Measurements from ENCODE around the gene CAST.

Gene CAST

DNA sequence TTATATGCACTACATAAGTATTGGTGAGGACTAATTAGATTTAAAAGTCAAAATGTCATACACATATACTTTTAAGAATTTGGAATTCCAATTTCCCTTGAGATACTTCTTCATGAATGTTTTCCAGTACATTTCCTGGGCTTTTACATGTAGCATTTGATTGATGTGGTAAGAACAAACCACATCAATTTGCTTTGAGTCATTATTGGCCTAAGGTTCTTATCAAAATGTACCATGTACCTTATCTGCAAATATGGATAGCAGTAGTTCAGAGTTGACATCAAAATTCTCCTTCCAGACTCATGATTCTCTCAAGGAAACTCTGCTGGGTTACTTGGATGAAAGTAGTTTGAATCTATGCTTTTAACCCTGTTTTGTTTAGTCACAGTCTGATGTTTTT, 2.5 kb downstream of the CAST start:
- Histone ChIP-seq H3K9me3 (ENCODE audit: insufficient read depth, low read length, severe bottlenecking) (no peaks in the 10 kb centered on the region), H3K36me3 (ENCODE audit: insufficient read depth, low read length) (no peaks in the 10 kb centered on the region), H2AFZ (ENCODE audit: low read depth, low read length) (no peak overlapping the region), H3K4me3 (ENCODE audit: low read depth in 1 of 2, low read length in 2 of 2) (no peak overlapping the region), H3K9ac (ENCODE audit: low read depth, low read length) (no peak overlapping the region), H3K27me3 (ENCODE audit: insufficient read depth, low read length, poor library complexity) (peaks cover under 1% of the 10 kb centered on the region), H4K20me1 (ENCODE audit: insufficient read depth, low read length) (no peaks in the 10 kb centered on the region), H3K4me1 (ENCODE audit: insufficient read depth, low read length) (peaks cover 20% of the 10 kb centered on the region), H3K27ac (ENCODE audit: low read length) (no peak overlapping the region), H3K4me2 (ENCODE audit: insufficient read depth, low read length) (no peak overlapping the region), H3K79me2 (ENCODE audit: insufficient read depth, low read length) (no peaks in the 10 kb centered on the region)
- TF ChIP-seq, protein P1, sequence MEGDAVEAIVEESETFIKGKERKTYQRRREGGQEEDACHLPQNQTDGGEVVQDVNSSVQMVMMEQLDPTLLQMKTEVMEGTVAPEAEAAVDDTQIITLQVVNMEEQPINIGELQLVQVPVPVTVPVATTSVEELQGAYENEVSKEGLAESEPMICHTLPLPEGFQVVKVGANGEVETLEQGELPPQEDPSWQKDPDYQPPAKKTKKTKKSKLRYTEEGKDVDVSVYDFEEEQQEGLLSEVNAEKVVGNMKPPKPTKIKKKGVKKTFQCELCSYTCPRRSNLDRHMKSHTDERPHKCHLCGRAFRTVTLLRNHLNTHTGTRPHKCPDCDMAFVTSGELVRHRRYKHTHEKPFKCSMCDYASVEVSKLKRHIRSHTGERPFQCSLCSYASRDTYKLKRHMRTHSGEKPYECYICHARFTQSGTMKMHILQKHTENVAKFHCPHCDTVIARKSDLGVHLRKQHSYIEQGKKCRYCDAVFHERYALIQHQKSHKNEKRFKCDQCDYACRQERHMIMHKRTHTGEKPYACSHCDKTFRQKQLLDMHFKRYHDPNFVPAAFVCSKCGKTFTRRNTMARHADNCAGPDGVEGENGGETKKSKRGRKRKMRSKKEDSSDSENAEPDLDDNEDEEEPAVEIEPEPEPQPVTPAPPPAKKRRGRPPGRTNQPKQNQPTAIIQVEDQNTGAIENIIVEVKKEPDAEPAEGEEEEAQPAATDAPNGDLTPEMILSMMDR (IDR thresholded peaks at IDR 0.05; ENCODE audit: borderline replicate concordance, extremely low read depth, low read length, poor library complexity, severe bottlenecking): no peak
- no peak for TF ChIP-seq EZH2 (IDR thresholded peaks at IDR 0.05; ENCODE audit: borderline replicate concordance, low read depth, low read length, severe bottlenecking)
- DNase-seq (no peak), ATAC-seq (ENCODE audit: insufficient read depth, low read depth) (no peak)

DNA sequence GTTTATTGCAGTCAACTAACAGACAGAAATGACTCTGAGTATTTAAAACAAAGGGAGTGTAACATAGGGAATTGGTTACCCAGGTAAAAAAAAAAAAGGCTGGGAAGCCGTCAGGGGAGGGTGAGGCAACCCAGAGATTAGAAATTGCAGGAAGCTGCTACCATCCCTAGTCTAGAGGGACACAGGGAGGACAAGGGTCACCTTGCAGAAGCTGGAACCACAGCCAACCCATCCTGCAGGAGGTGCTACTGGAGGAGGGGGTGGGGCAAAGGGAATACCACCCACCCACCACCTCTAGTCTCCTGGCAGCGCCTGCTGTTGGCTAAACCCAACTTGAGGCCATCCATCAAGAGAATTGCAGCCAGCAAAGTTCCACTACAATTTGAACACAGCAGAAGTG, 6.5 kb downstream of the CAST start:
- no peaks in the 10 kb centered on the region for H3K4me1 ChIP-seq (ENCODE audit: insufficient read depth, low read length)
- H3K9me3 ChIP-seq (ENCODE audit: insufficient read depth, low read length, severe bottlenecking): no peaks in the 10 kb centered on the region
- H3K4me3 ChIP-seq (ENCODE audit: low read depth in 1 of 2, low read length in 2 of 2): no peak overlapping the region
- H3K36me3 ChIP-seq (ENCODE audit: insufficient read depth, low read length): no peaks in the 10 kb centered on the region
- H3K79me2 ChIP-seq (ENCODE audit: insufficient read depth, low read length): no peaks in the 10 kb centered on the region
- TF ChIP-seq, protein P1 (IDR thresholded peaks at IDR 0.05; ENCODE audit: borderline replicate concordance, extremely low read depth, low read length, poor library complexity, severe bottlenecking): no peak
- TF ChIP-seq EZH2 (IDR thresholded peaks at IDR 0.05; ENCODE audit: borderline replicate concordance, low read depth, low read length, severe bottlenecking): no peak
- ATAC-seq (ENCODE audit: insufficient read depth, low read depth) (no peak), DNase-seq (no peak)
- H3K9ac ChIP-seq (ENCODE audit: low read depth, low read length): no peak overlapping the region
- no peaks in the 10 kb centered on the region for H4K20me1 ChIP-seq (ENCODE audit: insufficient read depth, low read length)
- H3K4me2 ChIP-seq (ENCODE audit: insufficient read depth, low read length): no peak overlapping the region
- no peak overlapping the region for H3K27ac ChIP-seq (ENCODE audit: low read length)
- no peaks in the 10 kb centered on the region for H3K27me3 ChIP-seq (ENCODE audit: insufficient read depth, low read length, poor library complexity)
- no peak overlapping the region for H2AFZ ChIP-seq (ENCODE audit: low read depth, low read length)

DNA sequence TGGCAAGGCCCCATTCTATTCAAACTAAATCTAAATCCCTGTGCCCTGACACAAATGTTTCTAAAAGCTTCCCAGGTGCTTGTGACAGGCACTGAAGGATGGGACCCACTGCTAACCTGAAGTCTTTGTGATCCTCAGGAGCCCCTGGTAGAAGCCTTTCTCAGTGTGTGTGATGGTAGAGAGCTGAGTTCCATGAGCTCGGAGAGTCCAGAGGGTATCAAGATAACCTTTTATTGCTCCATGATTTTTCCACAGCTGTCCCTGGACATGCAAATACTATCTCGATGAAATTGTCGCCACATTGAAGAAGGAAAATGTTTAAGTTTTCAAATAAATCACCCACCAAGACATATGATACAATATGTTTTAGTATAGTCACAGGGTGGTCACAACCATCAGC, 7.7 kb downstream of the CAST start:
- Histone ChIP-seq H3K9me3 (ENCODE audit: insufficient read depth, low read length, severe bottlenecking) (no peaks in the 10 kb centered on the region), H3K4me3 (ENCODE audit: low read depth in 1 of 2, low read length in 2 of 2) (no peak overlapping the region), H2AFZ (ENCODE audit: low read depth, low read length) (no peak overlapping the region), H3K36me3 (ENCODE audit: insufficient read depth, low read length) (no peaks in the 10 kb centered on the region), H3K79me2 (ENCODE audit: insufficient read depth, low read length) (no peaks in the 10 kb centered on the region), H4K20me1 (ENCODE audit: insufficient read depth, low read length) (no peaks in the 10 kb centered on the region), H3K9ac (ENCODE audit: low read depth, low read length) (no peak overlapping the region), H3K4me1 (ENCODE audit: insufficient read depth, low read length) (no peaks in the 10 kb centered on the region), H3K27me3 (ENCODE audit: insufficient read depth, low read length, poor library complexity) (no peaks in the 10 kb centered on the region), H3K27ac (ENCODE audit: low read length) (no peak overlapping the region), H3K4me2 (ENCODE audit: insufficient read depth, low read length) (no peak overlapping the region)
- DNase-seq (no peak), ATAC-seq (ENCODE audit: insufficient read depth, low read depth) (no peak)
- TF ChIP-seq, protein P1 (IDR thresholded peaks at IDR 0.05; ENCODE audit: borderline replicate concordance, extremely low read depth, low read length, poor library complexity, severe bottlenecking): no peak
- TF ChIP-seq EZH2 (IDR thresholded peaks at IDR 0.05; ENCODE audit: borderline replicate concordance, low read depth, low read length, severe bottlenecking): no peak

- Histone ChIP-seq H3K9me3 (ENCODE audit: insufficient read depth, low read length, severe bottlenecking) (no peaks in the 10 kb centered on the region), H2AFZ (ENCODE audit: low read depth, low read length) (no peak overlapping the region), H3K27me3 (ENCODE audit: insufficient read depth, low read length, poor library complexity) (no peaks in the 10 kb centered on the region), H3K27ac (ENCODE audit: low read length) (no peak overlapping the region), H3K79me2 (ENCODE audit: insufficient read depth, low read length) (no peaks in the 10 kb centered on the region), H3K4me3 (ENCODE audit: low read depth in 1 of 2, low read length in 2 of 2) (no peak overlapping the region), H3K4me1 (ENCODE audit: insufficient read depth, low read length) (no peaks in the 10 kb centered on the region), H3K36me3 (ENCODE audit: insufficient read depth, low read length) (no peaks in the 10 kb centered on the region), H4K20me1 (ENCODE audit: insufficient read depth, low read length) (no peaks in the 10 kb centered on the region), H3K9ac (ENCODE audit: low read depth, low read length) (no peak overlapping the region), H3K4me2 (ENCODE audit: insufficient read depth, low read length) (no peak overlapping the region)
- TF ChIP-seq, protein P1 (IDR thresholded peaks at IDR 0.05; ENCODE audit: borderline replicate concordance, extremely low read depth, low read length, poor library complexity, severe bottlenecking): no peak
- TF ChIP-seq EZH2 (IDR thresholded peaks at IDR 0.05; ENCODE audit: borderline replicate concordance, low read depth, low read length, severe bottlenecking): no peak
- no peak for ATAC-seq (ENCODE audit: insufficient read depth, low read depth)
- DNase-seq: no peak
Measured at GRCh38 chr5:96671441-96671840, 9.3 kb downstream of the CAST start.

Data from DND-41 (cell line).